SK-N-SH (cell line): ENCODE measurements around the gene MLLT1.

ENCODE experiments used
- EP300 ChIP-seq, 2 experiments: IDR thresholded peaks; 2 replicates each; pipeline versions ENCODE4 v1.4.0 to v1.6.1; 2012; ENCODE audit warnings: borderline replicate concordance in 1 of 2, low read depth in 1 of 2, low read length in 1 of 2
- EZH2phosphoT487 ChIP-seq: fragments of 200-600 bp; sonication (generic); IDR thresholded peaks from 2 replicates; pipeline ENCODE4 v1.6.1; 2017; ENCODE audit warnings: low read depth, mixed run types, mild to moderate bottlenecking, antibody characterized with exemption, moderate library complexity, borderline replicate concordance
- GABPA ChIP-seq: IDR thresholded peaks from 2 replicates; pipeline ENCODE4 v1.4.0; 2012; ENCODE audit warnings: low read depth, mild to moderate bottlenecking
- PBX3 ChIP-seq: IDR thresholded peaks from 2 replicates; pipeline ENCODE4; 2012
- SIN3A ChIP-seq: IDR thresholded peaks from 2 replicates; pipeline ENCODE4 v1.6.1; 2012; ENCODE audit warnings: low read depth, mild to moderate bottlenecking, low read length, moderate library complexity, borderline replicate concordance
- TF ChIP-seq, protein P1 (sequence below): fragments of 200-600 bp; sonication (generic); IDR thresholded peaks from 2 replicates; pipeline ENCODE4 v1.6.1; 2017; ENCODE audit warnings: antibody characterized with exemption, mild to moderate bottlenecking, moderate library complexity

- TF ChIP-seq, protein P1, sequence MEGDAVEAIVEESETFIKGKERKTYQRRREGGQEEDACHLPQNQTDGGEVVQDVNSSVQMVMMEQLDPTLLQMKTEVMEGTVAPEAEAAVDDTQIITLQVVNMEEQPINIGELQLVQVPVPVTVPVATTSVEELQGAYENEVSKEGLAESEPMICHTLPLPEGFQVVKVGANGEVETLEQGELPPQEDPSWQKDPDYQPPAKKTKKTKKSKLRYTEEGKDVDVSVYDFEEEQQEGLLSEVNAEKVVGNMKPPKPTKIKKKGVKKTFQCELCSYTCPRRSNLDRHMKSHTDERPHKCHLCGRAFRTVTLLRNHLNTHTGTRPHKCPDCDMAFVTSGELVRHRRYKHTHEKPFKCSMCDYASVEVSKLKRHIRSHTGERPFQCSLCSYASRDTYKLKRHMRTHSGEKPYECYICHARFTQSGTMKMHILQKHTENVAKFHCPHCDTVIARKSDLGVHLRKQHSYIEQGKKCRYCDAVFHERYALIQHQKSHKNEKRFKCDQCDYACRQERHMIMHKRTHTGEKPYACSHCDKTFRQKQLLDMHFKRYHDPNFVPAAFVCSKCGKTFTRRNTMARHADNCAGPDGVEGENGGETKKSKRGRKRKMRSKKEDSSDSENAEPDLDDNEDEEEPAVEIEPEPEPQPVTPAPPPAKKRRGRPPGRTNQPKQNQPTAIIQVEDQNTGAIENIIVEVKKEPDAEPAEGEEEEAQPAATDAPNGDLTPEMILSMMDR: no peak
- no peak for TF ChIP-seq PBX3
- no peak for TF ChIP-seq SIN3A
- TF ChIP-seq EP300 (IDR thresholded peaks at IDR 0.05; ENCODE audit: borderline replicate concordance in 1 of 2, low read depth in 1 of 2, low read length in 1 of 2): no peak
- TF ChIP-seq GABPA: no peak
- TF ChIP-seq EZH2phosphoT487: no peak
Measured at GRCh38 chr19:6209680-6210079, 70.1 kb downstream of the MLLT1 start.
